Neural crest cell (in vitro differentiated cells): Measurements from ENCODE around the gene FMO4. TPM values are rescaled to one million over a fixed set of nuclear protein-coding genes. Genes with fewer than 3 reads are reported as not detected.

Experiments used
- DNase-seq: peaks from one replicate; pipeline ENCODE4 v3.0.0; 2021; ENCODE audit warnings: low read depth, mixed read lengths, low spot score
- H3K27ac Mint-ChIP-seq: one replicate; pipeline ENCODE4 v1.8.0; 2021; ENCODE audit warnings: mild to moderate bottlenecking, mixed read lengths; ENCODE audit not compliant: unreplicated experiment
- H3K27me3 Mint-ChIP-seq: 2 replicates; pipeline ENCODE4 v1.8.0; 2021; ENCODE audit warnings: low read depth, mild to moderate bottlenecking, mixed read lengths
- H3K36me3 Mint-ChIP-seq: 2 replicates; pipeline ENCODE4 v1.8.0; 2021; ENCODE audit warnings: low read depth, mild to moderate bottlenecking, mixed read lengths
- H3K4me1 Mint-ChIP-seq: 2 replicates; pipeline ENCODE4 v1.8.0; 2021; ENCODE audit warnings: mixed read lengths
- H3K4me3 Mint-ChIP-seq: one replicate; pipeline ENCODE4 v1.8.0; 2021; ENCODE audit warnings: mild to moderate bottlenecking, mixed read lengths
- H3K9me3 Mint-ChIP-seq: 2 replicates; pipeline ENCODE4 v1.8.0; 2021; ENCODE audit warnings: mixed read lengths
- CTCF ChIP-seq: fragments of 200-600 bp; sonication (generic); conservative IDR thresholded peaks from 2 replicates; pipeline ENCODE4 v1.5.0; 2021; ENCODE audit warnings: antibody characterized with exemption, mild to moderate bottlenecking
- total RNA-seq: library from RNA; stranded (reverse); gene quantifications from 2 replicates; pipeline ENCODE4 v1.2.1, GENCODE V29; 2021

Gene FMO4
- total RNA-seq, 1 donor from 2014 or later = 0.77 TPM

DNA sequence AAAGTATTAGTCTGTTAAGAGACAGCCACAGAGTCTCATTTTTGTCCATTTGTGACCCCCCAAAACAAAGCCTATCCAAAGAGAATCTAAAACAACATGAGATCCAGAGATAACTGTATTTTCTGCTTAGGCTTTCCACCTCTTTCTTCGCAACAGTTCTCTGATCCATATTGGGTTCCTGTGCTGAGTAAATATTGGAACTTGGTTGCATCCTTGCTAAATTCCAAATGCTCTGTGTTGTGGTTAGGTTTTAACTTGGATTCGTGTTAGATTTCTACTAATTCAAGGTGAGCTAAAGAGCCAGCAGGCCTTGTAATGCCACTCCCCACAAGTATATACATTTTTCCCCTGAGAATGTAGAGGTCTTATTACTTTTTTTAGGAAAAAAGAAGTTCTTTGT lies 36.4 kb upstream of the FMO4 start:
- no peaks in the 10 kb centered on the region for H3K9me3 Mint-ChIP-seq
- no peak for DNase-seq
- no peaks in the 10 kb centered on the region for H3K36me3 Mint-ChIP-seq
- no peak overlapping the region for H3K27ac Mint-ChIP-seq
- H3K4me1 Mint-ChIP-seq = no peaks in the 10 kb centered on the region
- H3K27me3 Mint-ChIP-seq = no peaks in the 10 kb centered on the region
- H3K4me3 Mint-ChIP-seq = no peak overlapping the region
- no peak for TF ChIP-seq CTCF

GRCh38 chr1:171279234-171279633 lies 34.7 kb upstream of the FMO4 start:
- Mint-ChIP-seq H3K36me3 (no peaks in the 10 kb centered on the region), H3K9me3 (no peaks in the 10 kb centered on the region), H3K4me1 (no peaks in the 10 kb centered on the region), H3K4me3 (no peak overlapping the region), H3K27me3 (no peaks in the 10 kb centered on the region), H3K27ac (no peak overlapping the region)
- DNase-seq = no peak
- TF ChIP-seq CTCF = no peak

DNA sequence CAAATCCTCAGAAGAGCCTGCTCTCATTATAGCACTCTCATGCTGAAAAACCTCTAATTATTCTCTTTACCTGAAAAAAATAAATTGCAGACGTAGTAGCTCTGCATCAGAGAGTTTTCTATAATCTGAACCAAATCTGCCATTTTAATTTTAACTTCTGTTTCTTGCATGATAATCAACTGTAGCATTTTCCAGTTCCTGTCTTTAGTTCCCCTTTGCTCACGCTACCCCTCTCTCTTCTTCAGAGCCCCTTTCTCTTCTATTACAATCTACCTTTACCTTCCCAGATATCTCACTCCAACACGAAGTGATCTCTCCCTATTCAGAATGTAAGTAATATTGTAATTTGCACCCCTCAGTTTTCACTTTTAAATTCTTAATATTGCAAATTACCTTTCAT lies 34.3 kb upstream of the FMO4 start:
- no peak for TF ChIP-seq CTCF

GRCh38 chr1:171280599-171280998 lies 33.4 kb upstream of the FMO4 start:
- no peak for DNase-seq
- Mint-ChIP-seq H3K36me3 (no peaks in the 10 kb centered on the region), H3K27me3 (no peaks in the 10 kb centered on the region), H3K27ac (no peak overlapping the region), H3K4me1 (no peaks in the 10 kb centered on the region), H3K4me3 (no peak overlapping the region), H3K9me3 (no peaks in the 10 kb centered on the region)
- TF ChIP-seq CTCF = no peak

More for the DNA sequence above, 34.3 kb upstream of the FMO4 start:
- Mint-ChIP-seq H3K27ac (no peak overlapping the region), H3K9me3 (no peaks in the 10 kb centered on the region), H3K27me3 (no peaks in the 10 kb centered on the region), H3K4me1 (no peaks in the 10 kb centered on the region), H3K4me3 (no peak overlapping the region), H3K36me3 (no peaks in the 10 kb centered on the region)
- no peak for DNase-seq

GRCh38 chr1:171286032-171286705 lies 27.8 kb upstream of the FMO4 start:
- DNase-seq = no peak
- H3K36me3 Mint-ChIP-seq = no peaks in the 10 kb centered on the region
- H3K9me3 Mint-ChIP-seq = no peaks in the 10 kb centered on the region
- no peaks in the 10 kb centered on the region for H3K4me1 Mint-ChIP-seq
- no peak overlapping the region for H3K27ac Mint-ChIP-seq
- H3K4me3 Mint-ChIP-seq = no peak overlapping the region
- no peak for TF ChIP-seq CTCF
- no peaks in the 10 kb centered on the region for H3K27me3 Mint-ChIP-seq

- Mint-ChIP-seq H3K36me3 (no peaks in the 10 kb centered on the region), H3K27me3 (no peaks in the 10 kb centered on the region), H3K27ac (no peak overlapping the region), H3K4me1 (no peaks in the 10 kb centered on the region), H3K4me3 (no peak overlapping the region), H3K9me3 (no peaks in the 10 kb centered on the region)
- no peak for DNase-seq
- no peak for TF ChIP-seq CTCF
These were observed 23.4 kb upstream of the FMO4 start for GRCh38 chr1:171290621-171291020.
